CD4-positive, alpha-beta T cell treated with Interleukin-15 for 4 hours (primary cell): ENCODE measurements around the gene ABITRAM.
"Not testable (repeated sequence)": the region's sequence is repeated elsewhere in the genome, so short reads cannot be mapped to it uniquely, and the experiment has no call there.

Source experiments
- DNase-seq: peaks from one replicate; pipeline ENCODE4 v3.0.0-alpha.2; 2020; ENCODE audit warnings: low spot score

Gene ABITRAM

GRCh38 chr9:108928386-108928785, 5.8 kb upstream of the ABITRAM start:
- DNase-seq: no peak

GRCh38 chr9:108933231-108933717, 926 bp upstream of the ABITRAM start:
- DNase-seq: no peak

DNA sequence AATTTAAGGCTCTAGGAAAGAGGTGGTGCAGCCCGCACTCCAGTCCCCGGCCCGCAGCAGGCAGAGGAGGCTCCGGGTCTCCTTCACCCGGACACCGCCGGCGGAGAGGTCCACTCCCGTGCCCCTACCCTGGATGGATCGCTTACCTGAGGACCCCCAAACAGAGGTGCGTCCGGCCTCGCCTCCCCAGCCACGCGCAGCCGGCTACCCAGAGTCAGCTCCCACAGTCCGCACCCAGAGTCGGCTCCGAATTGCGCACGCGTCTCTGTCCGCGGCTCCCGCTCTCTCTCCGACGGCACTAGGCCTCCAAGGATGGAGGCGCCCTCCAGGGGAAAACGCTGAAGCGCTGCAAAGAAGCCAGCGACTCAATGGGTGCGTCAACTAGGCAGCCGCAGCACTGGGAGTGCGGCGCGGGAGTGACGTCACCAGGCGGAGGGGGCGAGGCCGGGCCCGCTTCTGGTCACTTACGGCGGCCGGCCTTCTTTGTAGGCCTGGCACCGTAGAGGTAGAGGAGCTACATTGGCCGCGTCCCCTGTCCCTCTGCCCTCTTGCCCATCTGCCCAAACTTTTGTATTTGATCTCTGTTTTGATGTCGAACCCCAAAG, 380 bp upstream of the ABITRAM start, which contains the start of gene ELP1:
Gene ELP1 (minus strand): TSS at position 407 of the 605 bp plus-strand sequence. CDS start 2,978 bp downstream, outside the sequence.
- peak; percentile 91 for DNase-seq

DNA sequence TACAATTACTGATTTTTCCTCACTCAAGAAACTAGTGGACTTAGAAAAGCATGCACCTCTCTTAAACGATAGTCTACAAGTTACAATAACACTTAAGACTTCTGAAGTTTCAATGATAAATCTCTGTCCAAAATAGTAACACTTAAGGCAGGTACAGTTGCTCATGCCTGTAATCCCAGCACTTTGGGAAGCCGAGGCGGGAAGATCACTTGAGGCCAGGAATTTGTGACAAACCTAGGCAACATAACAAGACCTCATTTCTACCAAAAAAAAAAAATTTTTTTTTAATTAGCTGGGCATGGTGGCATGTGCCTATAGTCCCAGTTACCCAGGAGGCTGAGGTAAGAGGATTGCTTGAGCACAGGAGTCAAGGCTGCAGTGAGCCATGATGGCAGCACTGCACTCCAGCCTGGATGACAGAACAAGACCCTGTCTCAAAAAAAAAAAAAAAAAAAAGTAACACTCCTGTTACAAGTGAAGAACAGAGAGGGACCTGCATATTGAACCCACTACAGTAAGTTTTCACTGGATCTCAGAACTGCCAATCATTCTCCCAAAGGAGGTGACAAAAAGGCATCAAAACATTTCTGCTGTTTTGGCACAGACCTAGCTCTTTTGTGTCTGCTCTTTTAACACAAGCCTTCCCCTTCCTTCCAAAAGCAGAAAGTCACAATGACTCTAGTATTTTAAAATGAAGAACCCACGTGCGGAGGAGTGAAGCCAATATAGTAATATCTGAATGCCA, 3.5 kb downstream of the ABITRAM start:
- DNase-seq: no peak

DNA sequence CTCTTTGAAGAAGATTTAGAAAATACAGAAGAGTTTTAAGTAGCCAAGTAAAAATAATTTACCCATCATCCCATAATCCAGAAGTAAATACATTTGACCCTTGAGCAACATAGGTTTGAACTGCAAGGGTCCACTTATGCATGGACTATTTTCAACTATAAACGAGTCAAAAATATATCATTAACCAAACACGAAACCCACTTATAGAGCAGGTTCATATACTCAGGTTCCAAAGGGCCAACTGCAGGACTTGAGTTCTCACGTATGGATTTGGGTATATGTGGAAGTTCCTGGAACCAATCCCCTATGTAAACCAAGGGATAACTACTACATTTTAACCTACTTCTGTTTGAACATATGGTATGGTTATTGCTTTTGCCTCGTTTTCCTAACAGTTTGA, 5.8 kb downstream of the ABITRAM start:
- no peak for DNase-seq

GRCh38 chr9:108950168-108950567, 16.0 kb downstream of the ABITRAM start:
- DNase-seq: no peak

- no peak for DNase-seq
These were observed 17.4 kb downstream of the ABITRAM start for GRCh38 chr9:108951578-108951977.

DNA sequence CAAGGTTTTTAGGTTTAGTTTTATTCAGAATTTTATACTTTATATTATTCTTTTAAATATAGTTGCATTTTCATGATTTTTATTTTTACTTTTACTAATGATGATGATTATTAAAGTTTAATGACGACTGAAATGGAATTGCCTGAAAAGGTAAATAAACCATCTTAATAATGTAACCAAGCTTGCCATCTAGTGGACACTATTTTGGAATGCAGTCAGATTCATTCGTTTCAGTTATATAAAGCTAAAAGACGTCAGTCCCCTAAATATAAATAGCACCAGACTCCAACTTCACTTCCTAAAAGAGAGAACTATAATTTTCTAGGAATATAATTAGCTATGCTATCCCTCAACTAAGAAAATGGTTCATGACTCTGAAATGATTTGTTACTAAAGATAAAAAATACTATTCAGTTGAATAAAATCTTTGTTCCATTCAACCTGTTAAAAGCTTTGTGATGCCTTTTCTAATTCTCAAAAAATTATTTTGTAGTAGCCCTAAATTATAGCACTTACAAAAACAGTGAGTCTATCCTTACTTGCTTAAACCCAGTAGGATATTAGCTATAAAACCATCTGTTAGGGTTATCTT, 19.9 kb downstream of the ABITRAM start:
- peak; percentile 38 for DNase-seq

GRCh38 chr9:108956022-108956630, 21.9 kb downstream of the ABITRAM start:
- no peak for DNase-seq

- DNase-seq: no peak
These were observed 22.4 kb downstream of the ABITRAM start for GRCh38 chr9:108956631-108957026.

DNA sequence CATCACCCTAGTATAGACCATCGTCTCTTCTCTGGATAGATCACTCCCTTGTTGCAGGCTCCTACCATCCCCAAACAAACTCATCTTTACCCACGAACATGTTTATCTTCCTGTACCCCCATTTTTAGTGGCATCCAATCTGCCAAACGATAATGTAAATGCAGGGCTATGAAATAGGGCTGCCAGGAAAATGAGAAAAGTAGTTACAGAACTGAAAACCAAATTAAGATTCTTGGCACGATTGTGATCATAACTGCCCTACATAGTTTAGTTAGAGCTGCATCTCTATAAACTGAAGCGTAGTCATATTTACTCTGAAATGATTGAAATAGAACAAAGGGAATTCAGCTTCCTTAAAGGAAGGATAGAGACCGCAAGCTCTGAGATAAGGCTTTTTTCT, 26.1 kb downstream of the ABITRAM start:
- DNase-seq: no peak

- no peak for DNase-seq
These were observed 27.0 kb downstream of the ABITRAM start for GRCh38 chr9:108961151-108961550.

DNA sequence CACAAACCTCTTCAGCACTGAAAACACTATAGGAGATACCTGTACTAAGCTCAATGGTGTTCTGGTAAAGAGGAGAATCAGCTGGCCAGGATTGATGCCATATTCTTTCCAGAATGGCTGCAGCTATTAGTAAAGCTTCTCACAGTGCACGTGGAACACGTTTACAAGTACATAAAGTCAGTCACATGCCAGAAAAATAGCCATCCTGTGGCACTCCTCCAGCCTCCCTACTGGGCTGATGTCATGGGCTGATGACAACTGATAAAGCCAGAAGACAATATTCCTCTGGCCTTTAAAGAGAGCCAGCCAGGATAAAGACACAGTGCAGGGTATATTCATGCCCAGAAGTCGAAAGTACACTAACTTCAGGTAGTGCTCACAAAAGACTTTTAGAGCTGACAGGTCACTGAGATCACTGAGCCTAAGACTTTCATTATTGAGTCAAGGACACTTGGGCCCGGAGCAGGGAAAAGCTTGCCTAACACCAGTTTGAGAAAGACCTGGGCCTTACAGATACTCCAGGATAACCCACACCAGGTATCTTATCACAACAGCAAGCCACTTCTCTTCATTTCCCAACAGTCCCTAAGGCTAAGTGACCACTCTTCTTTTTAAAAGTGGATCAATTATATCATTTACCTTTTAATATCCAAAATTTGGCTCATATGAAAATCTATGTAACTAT, 29.4 kb downstream of the ABITRAM start:
- DNase-seq: no peak

DNA sequence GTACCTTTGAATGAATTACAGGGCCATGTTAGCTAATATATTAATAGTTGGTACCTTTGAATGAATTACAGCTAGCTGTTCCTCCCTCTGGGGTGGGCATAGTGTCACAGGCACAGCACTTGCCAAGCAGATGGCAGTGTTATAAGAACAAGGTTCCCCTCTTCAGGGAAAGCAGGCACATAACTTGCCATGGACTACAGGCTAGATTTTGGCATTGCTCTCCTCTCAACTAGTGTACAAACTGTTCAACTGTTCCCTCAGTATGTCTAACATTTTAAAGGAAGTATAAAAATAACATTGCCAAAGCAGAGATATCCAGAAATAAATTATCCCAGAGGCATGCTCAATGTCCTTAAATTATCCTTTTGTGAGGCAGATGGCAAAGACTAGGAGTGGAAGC, 33.7 kb downstream of the ABITRAM start:
- no peak for DNase-seq

DNA sequence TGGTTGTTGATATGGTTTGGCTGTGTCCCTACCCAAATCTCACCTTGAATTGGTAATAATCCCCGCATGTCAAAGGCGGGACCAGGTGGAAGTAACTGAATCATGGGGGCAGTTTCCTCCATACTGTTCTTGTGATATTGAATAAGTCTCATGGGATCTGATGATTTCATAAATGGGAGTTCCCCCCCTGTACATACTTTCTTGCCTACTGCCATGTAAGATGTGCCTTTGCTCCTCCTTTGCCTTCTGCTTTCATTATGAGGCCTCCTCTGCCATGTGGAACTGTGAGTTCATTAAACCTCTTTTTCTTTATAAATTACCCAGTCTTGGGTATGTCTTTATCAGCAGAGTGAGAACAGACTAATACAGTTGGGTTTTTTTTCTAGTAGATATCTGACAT, 37.2 kb downstream of the ABITRAM start:
- DNase-seq: not testable (repeated sequence)

DNA sequence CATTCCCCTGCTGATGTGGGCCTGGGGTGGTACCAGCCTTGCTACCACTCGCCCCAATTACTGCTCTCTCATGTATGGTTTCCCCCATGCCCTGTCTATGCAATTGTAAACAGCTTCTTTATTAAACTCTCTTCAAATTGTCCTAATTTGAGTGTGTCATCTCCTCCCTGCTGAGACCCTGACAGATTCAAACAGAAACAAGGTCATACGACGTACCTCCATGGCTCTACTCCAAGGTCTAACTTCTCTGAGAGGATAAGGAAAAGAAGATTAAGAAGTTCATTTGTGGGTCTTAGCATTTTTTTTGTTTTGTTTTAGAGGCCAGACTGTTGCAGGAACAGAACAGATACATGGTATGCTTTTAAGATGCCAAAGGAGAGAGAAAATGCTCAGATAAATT, 38.0 kb downstream of the ABITRAM start:
- no peak for DNase-seq

DNA sequence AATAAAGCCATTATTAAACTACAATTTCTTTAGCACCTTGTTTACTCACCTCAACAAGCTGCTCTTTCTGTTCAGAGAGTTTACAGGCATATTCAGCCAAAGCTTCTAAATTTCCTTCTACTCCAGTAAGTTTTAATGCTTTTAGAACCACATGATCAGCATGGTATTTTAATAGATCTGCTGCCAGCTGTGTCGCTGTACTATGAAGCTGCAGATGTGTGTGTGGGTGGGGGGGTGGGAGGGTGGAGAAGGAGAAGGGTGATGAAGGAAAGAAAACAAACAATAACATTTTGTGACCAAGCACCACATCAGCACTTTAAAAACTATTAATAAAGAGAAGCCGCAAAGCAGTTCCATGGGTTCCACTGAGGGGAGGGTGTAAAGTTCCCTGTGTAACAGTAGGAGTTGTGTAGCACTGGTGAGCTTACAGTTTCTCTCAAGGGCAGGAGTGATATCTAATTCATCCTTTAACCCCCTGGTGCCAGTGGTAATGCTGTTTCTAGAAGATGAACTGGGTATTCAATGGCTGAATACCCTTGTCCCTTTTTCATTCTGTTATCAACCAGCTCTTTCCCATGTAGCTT, 38.5 kb downstream of the ABITRAM start:
- no peak for DNase-seq

DNA sequence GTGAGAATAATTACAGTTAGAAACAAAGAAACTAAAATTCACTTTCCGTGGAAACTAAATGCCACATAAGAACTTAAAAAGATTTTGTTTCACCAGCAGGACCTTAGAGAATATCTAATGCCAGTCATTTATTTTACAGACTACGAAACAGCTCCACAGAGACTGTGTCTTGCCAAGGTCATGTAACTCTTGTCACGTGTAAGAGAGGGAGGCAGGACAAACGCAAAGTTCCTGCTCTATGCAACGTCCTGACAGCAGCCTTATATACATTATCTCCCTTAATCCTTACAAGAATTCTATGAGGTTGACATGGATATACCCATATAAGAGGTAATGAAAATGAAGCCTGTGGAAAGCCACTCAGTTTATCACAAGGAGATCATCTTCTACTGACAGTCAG, 39.7 kb downstream of the ABITRAM start:
- no peak for DNase-seq

- no peak for DNase-seq
These were observed 44.0 kb downstream of the ABITRAM start for GRCh38 chr9:108978205-108978604.

GRCh38 chr9:108980893-108981292, 46.7 kb downstream of the ABITRAM start:
- DNase-seq: no peak

DNA sequence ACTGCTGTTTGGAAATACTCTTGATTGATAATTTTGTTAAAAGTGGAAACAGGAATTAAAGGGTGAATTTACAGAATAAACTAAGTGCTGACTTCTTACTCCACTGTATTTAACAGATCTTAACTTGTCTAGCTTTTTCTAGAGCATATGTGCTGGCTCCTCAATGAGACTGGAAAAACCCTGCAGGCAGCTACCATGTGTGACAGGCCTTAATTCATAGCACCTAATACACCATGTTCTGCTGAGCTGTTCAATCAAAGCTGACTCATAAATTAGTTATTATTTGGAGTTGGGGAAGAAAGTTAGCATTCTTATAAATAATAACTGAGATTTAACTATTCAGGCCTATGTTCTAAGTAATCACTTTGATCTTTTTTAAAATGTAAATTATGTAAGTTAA, 49.7 kb downstream of the ABITRAM start:
- DNase-seq: no peak
